Skeletal muscle satellite cell (primary cell): ENCODE measurements around the gene NR3C1.

Source experiments
- H3K27me3 ChIP-seq: 2 replicates; pipeline ENCODE4 v1.7.0; 2013; ENCODE audit warnings: low read length; ENCODE audit not compliant: control insufficient read depth, insufficient read depth
- H3K36me3 ChIP-seq: 2 replicates; pipeline ENCODE4 v1.7.0; 2013; ENCODE audit warnings: mild to moderate bottlenecking, control low read depth, low read length; ENCODE audit not compliant: insufficient read depth
- H3K4me1 ChIP-seq: 2 replicates; pipeline ENCODE4 v1.7.0; 2013; ENCODE audit warnings: low read length; ENCODE audit not compliant: control insufficient read depth, insufficient read depth
- H3K4me2 ChIP-seq: 2 replicates; pipeline ENCODE4 v1.7.0; 2013; ENCODE audit warnings: mild to moderate bottlenecking, low read length
- H3K4me3 ChIP-seq: 2 replicates; pipeline ENCODE4 v1.7.0; 2013; ENCODE audit warnings: low read length
- H3K9ac ChIP-seq: 2 replicates; pipeline ENCODE4 v1.7.0; 2013; ENCODE audit warnings: mild to moderate bottlenecking, low read depth, low read length, moderate library complexity
- H3K9me3 ChIP-seq: replicated peaks from 2 replicates; pipeline ENCODE4 v1.7.0; 2013; ENCODE audit warnings: mild to moderate bottlenecking, control low read depth, low read length

The NR3C1 gene

DNA sequence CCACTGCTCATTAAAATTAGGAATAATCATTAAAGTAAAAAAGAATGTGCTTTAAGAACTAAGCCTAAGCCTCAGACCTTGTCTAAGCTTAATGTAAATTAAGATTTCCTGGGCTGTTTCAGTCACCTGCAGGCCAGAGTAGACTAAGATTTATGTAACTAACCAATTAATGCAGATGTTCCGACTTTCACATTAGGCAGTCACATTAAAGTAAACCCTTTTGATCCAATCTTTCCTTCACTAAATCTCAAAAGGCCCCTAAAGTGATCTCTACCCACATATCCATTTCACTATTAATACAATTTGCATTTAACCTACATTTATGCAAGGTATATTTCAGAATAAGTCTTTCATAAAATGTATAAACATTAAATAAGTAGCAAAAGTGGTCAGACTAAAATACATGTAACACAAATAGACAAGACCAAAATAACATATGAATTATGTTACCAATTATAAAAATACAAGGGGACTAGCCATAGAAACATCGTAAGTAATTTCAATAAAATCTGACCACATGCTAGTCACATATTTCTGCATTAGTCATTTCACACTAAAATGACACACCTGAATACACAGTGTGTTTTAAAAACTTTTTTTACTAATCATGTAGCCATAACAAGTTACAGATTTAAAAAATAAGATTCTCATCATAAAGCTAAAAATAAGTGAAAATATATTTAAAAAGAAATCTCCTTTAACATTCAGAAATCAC is 7.7 kb downstream of the NR3C1 start:
- peak overlapping the region; percentile 87 for H3K4me2 ChIP-seq
- peaks cover 12% of the 10 kb centered on the region for H3K36me3 ChIP-seq
- peak overlapping the region; percentile 97 for H3K9ac ChIP-seq
- peaks cover 49% of the 10 kb centered on the region for H3K4me1 ChIP-seq
- H3K27me3 ChIP-seq, result no peaks in the 10 kb centered on the region
- no peaks in the 10 kb centered on the region for H3K9me3 ChIP-seq
- H3K4me3 ChIP-seq, result peak overlapping the region; percentile 80

DNA sequence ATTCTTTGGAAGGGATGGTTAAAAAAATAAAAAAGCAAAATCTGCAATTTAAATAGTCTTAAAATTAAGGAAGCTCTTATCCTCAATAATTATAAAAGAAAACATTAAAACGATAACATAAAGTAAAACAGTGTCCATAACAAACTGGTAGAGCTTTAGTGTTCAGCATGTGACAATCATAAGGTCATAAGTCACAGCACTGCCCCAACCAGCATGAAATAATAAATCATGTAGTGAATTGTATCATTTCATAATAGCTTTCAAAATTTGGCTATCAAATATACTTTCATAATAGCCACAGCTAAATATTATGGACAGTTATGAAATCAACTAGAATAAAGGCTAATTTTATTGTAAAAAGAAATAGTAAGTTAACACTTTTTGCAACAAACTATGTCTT is 10.0 kb downstream of the NR3C1 start:
- no peak overlapping the region for H3K4me3 ChIP-seq

DNA sequence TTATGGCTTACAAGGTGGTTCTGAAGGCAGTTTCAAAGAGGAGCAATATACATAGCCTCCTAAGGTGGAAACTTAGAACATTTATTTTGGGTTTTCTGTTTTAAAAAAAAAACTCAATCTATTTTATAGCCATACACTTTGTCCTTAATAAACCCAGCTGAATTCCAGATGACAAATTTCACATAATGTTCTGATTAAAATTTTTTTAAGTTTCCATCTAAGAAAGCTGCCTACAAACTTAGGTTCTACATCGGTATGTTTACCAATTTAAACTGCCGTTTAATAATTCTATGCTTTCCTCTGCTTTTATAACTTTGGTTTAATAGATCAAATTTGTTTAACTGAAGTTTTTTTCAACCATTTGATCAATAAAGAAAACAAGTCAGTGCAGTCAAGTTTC is 12.5 kb downstream of the NR3C1 start:
- no peak overlapping the region for H3K9ac ChIP-seq
- no peaks in the 10 kb centered on the region for H3K27me3 ChIP-seq
- H3K4me3 ChIP-seq, result no peak overlapping the region
- peaks cover 49% of the 10 kb centered on the region for H3K4me1 ChIP-seq
- H3K9me3 ChIP-seq, result peaks cover 2% of the 10 kb centered on the region
- H3K36me3 ChIP-seq, result peaks cover 14% of the 10 kb centered on the region
- H3K4me2 ChIP-seq, result peak overlapping the region; percentile 39

More for the DNA sequence above, 10.0 kb downstream of the NR3C1 start:
- no peaks in the 10 kb centered on the region for H3K27me3 ChIP-seq
- peak overlapping the region; percentile 31 for H3K4me2 ChIP-seq
- peaks cover 49% of the 10 kb centered on the region for H3K4me1 ChIP-seq
- H3K9ac ChIP-seq, result no peak overlapping the region
- H3K36me3 ChIP-seq, result peaks cover 11% of the 10 kb centered on the region
- H3K9me3 ChIP-seq, result no peaks in the 10 kb centered on the region

DNA sequence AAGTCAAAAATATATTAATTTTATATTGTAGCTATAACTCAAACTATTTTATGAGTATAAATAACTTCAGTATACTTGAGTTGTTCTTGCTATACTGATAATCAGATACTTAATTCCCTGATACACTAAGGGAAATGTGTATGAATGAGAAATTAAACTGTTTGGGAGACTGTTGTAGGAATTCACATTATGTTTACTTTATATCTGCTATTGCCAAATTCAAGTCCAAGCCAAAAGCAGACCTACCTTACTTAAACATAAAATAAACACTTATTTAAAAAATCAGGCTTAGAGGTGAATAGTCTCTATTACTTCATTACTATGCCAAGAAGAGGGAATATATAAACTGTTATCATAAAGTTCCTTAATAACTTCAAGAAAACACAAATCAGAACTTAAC is 13.2 kb downstream of the NR3C1 start:
- H3K4me1 ChIP-seq, result peaks cover 42% of the 10 kb centered on the region
- peaks cover 5% of the 10 kb centered on the region for H3K9me3 ChIP-seq
- no peaks in the 10 kb centered on the region for H3K27me3 ChIP-seq

DNA sequence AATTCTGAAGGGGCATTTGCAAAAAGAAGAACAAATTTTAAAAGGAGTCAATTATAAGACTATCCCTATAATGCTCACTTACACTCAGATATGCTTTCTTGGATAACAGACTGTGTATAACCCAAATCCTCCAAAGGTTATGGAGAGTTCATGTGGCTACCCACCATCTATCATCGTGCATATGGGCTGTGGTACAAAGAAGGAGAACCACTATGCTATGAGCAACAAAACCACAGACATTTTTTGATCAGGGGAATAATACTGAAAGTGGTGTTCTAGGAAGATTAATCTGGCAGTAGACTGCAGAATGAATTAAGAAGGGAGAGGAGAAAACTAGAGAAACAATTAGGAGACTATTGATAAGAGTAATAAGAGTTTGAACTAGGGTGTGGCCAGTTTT is 16.8 kb downstream of the NR3C1 start:
- Histone ChIP-seq H3K36me3 (peaks cover 43% of the 10 kb centered on the region), H3K9me3 (peaks cover 11% of the 10 kb centered on the region), H3K27me3 (no peaks in the 10 kb centered on the region), H3K4me2 (no peak overlapping the region), H3K4me1 (peaks cover 18% of the 10 kb centered on the region), H3K9ac (no peak overlapping the region), H3K4me3 (no peak overlapping the region)

More for the DNA sequence above, 13.2 kb downstream of the NR3C1 start:
- no peak overlapping the region for H3K9ac ChIP-seq
- H3K36me3 ChIP-seq, result peaks cover 17% of the 10 kb centered on the region
- no peak overlapping the region for H3K4me3 ChIP-seq
- peak overlapping the region; percentile 39 for H3K4me2 ChIP-seq

DNA sequence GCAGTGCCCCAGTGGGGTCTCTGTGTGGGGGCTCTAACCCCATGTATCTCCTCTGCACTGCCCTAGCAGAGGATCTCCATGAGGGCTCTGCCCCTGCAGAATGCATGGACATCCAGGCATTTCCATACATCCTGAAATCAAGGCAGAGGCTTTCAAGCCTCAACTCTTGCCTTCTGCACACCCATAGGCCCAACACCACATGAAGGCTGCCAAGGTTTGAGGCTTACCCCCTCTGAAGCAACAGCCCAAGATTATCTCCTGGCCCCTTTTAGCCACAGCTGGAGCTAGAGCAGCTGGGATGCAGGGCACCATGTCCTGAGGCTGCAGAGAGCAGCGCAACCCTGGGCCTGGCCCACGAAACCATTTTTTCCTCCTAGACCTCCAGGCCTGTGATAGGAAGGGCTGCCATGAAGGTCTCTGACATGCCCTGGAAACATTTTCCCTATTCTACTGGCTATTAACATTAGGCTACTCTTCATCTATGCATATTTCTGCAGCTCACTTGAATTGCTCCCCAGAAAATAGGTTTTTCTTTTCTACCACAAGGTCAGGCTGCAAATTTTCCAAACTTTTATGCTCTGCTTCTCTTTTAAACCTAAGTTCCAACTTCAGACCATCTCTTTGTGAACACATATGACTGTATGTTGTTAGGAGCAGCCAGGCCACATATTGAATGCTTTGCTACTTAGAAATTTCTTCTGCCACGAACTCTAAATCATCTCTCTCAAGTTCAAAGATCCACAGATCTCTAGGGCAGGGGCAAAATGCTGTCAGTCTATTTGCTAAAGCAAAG is 18.4 kb downstream of the NR3C1 start:
- H3K4me3 ChIP-seq, result no peak overlapping the region
- H3K9ac ChIP-seq, result no peak overlapping the region
- no peak overlapping the region for H3K4me2 ChIP-seq
- peaks cover 43% of the 10 kb centered on the region for H3K36me3 ChIP-seq
- peaks cover 11% of the 10 kb centered on the region for H3K9me3 ChIP-seq
- peaks cover 4% of the 10 kb centered on the region for H3K4me1 ChIP-seq
- no peaks in the 10 kb centered on the region for H3K27me3 ChIP-seq

DNA sequence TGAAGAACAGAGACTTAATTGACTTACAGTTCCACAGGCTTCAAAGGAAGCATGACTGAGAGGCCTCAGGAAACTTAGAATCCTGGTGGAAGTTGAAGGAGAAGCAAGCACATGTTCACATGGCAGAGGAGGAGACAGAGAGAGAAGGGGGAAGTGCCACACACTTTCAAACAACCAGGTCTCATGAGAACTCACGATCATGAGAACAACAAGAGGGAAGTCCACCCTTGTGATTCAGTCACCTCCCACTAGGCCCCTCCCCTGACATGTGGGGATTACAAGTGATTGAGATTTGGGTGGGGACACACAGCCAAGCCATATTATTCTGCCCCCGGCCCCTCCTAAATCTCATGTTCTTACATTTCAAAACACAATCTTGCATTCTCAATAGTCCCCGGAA is 19.5 kb downstream of the NR3C1 start:
- Histone ChIP-seq H3K36me3 (peaks cover 36% of the 10 kb centered on the region), H3K4me2 (no peak overlapping the region), H3K9ac (no peak overlapping the region), H3K27me3 (no peaks in the 10 kb centered on the region), H3K9me3 (peaks cover 11% of the 10 kb centered on the region), H3K4me1 (peaks cover 4% of the 10 kb centered on the region), H3K4me3 (no peak overlapping the region)

DNA sequence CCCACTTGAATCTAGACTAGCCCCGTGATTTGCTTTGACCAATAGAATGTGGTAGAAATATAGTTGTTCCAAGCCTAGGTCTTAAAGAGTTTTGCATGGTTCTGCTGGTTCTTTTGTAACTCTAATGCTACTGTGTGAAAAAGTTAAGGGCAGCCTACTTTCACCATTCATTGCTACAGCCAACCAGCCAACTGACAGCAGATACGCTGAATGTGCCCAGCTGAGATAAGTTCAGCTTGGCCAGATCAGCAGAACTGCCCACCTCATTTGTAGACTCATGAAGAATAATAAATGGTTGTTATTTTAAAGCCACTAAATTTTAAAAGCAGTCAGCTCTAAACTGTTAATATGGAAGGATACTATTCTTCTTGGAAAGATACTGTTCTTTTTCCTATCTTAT is 23.9 kb downstream of the NR3C1 start:
- H3K9ac ChIP-seq, result no peak overlapping the region
- H3K4me3 ChIP-seq, result no peak overlapping the region
- peaks cover 3% of the 10 kb centered on the region for H3K9me3 ChIP-seq
- peaks cover 22% of the 10 kb centered on the region for H3K4me1 ChIP-seq
- no peaks in the 10 kb centered on the region for H3K27me3 ChIP-seq
- peaks cover 20% of the 10 kb centered on the region for H3K36me3 ChIP-seq
- no peak overlapping the region for H3K4me2 ChIP-seq

DNA sequence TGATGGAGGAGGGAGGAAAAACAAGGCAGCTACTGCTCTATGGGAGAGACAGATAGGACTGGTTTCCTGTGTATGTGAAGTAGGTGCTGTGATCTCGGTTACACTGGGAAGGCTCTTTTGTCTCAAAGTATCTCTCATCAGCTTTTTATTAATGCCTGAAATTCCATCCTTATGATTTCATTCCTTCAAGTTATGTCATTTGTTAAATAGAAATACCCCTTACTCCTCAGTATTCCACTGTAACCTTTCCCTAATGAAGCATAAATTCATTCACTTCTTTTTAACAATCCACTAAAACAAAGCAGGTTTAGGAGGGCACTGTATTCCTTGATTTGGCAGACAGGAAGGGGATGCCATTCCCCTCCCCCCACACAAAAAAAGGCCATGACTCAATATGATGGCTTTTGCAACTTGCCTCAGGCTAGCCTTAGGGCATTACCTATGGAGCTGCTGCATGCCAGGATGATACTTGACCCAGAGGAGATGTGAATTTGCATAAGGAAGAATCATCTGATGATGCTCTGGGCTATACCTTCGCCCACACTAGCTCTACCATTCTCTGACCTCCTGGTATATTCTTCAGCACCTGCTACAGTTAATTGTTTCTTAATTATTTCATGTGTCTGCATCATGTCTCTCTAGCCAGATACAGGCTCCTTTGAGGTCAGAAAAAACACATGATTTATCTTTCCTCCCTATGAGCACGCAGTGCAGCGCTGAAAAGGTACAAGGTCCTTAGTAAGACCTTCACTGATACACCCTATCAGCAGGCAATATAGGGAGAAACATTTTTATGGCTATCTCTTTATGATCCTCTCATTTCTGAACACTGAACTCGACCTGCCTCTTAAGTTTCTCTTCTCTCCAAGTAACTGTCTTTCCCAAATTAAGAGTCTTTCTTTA is 26.3 kb downstream of the NR3C1 start:
- no peaks in the 10 kb centered on the region for H3K9me3 ChIP-seq
- no peaks in the 10 kb centered on the region for H3K27me3 ChIP-seq
- H3K4me1 ChIP-seq, result peaks cover 28% of the 10 kb centered on the region
- no peaks in the 10 kb centered on the region for H3K36me3 ChIP-seq
- no peak overlapping the region for H3K4me3 ChIP-seq
- no peak overlapping the region for H3K9ac ChIP-seq
- H3K4me2 ChIP-seq, result peak overlapping the region; percentile 17

DNA sequence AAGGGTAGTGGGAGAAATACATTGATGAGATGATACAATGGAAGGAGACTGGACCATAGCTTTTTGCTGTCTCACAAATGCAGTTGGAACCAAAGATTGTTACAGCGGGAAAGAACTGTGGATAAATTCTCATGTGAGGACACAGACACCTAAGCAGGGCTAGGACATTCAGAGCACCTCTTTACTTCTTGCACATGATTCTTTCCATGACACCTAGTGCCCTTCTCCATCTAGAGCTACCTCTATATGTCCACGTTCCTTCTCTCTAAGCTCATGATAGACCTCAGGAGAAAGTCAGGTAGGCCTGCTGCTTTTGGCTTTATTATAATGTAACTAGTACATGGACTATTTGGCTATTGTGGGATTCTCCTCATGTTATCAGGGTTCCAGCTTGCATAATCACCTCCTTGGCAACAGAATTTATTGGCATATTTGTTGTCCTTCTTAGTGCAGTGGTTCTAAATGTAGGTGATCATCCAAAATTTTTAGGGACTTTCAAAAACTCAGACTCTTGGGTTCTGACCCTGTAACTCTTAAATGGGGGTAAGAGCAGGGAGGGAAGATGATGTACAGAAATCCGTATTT is 27.2 kb downstream of the NR3C1 start:
- Histone ChIP-seq H3K4me3 (no peak overlapping the region), H3K27me3 (no peaks in the 10 kb centered on the region), H3K36me3 (no peaks in the 10 kb centered on the region), H3K4me1 (peaks cover 31% of the 10 kb centered on the region), H3K4me2 (peak overlapping the region; percentile 17), H3K9me3 (no peaks in the 10 kb centered on the region), H3K9ac (no peak overlapping the region)
